ENCODE measurements around the gene ASIC4.

The ASIC4 gene

DNA sequence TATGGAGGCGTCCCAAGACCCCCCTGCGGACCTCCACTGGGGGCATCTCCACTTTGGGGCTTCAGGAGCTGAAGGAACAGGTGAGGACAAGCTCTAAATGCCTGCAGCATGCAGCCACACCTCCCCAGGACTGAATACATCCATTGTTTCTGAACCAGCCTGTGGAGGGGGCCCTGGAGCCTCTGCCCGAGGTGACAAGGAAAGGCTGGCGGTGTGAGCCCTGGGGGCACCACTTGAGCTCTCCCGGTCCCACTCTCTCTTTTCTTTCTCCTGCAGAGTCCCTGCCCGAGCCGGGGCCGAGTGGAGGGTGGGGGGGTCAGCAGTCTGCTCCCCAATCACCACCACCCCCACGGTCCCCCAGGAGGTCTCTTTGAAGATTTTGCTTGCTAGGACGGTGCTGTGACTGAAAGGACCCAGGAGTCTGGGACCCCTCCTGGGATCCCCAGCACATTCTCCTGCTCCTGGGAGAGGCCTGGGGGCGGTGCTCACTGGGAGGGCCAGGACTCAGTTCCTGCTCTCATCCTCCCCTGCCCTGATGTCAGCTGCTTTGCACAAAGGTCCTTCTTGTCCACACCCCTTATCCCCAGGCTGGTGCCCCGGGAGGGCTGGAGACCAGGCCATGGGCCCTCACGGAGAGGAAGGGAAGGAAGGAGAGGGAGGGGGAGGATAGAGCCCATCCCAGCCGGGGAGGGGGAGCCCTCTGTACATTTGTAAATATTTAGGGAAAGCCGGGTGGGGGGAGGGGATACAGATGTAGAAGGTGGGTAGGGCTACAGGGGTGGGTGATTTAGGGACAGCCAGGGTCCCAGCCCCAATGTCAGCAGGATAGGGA is 23.6 kb downstream of the ASIC4 start:
- DNase-seq = no peak

- DNase-seq = no peak
Measured at GRCh38 chr2:219538504-219538951, 24.2 kb downstream of the ASIC4 start.

DNA sequence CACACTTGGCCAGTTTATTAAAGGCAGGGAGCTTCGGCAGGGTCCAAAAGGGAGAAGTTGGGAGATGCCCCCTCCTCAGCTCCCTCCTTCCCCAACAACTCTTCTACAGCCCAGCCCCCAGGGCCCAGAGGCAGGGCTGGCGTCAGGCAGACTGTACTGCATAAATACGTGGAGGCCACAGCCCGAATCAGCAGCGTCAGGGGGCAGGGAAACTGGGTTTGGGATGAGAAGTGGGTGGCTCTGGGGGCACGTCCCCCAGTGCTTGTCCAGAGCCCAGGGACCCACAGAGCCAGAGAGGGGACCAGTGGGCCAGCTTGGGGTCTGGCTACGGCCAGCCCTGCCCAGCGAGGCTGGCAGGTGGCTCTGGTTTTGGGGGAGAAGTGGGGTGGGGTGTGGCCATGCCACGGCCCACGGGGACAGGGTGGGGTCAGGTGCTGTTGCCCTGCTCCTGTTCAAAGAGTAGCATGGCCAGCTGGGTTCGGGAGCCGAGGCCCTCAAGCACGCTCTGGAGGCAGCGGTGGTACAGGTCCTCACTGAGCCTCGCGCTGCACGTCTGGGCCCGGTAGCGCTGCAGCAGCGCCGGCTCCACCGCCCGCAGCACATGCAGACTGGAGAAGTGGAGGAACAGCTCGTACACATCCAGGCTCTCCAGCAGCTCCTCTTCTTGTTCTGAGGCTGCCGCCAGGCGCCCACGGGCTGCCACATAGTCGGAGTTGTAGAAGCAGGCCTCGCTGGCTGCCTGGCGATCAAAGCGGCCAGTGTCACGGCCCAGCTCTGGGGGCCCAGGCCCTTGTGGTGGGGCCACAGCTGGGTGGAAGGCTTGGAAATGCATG is 24.9 kb downstream of the ASIC4 start:
- no peak for DNase-seq

- no peak for DNase-seq
Measured at GRCh38 chr2:219539926-219540678, 25.8 kb downstream of the ASIC4 start.

GRCh38 chr2:219540784-219541504 is 26.7 kb downstream of the ASIC4 start:
- DNase-seq = no peak

DNA sequence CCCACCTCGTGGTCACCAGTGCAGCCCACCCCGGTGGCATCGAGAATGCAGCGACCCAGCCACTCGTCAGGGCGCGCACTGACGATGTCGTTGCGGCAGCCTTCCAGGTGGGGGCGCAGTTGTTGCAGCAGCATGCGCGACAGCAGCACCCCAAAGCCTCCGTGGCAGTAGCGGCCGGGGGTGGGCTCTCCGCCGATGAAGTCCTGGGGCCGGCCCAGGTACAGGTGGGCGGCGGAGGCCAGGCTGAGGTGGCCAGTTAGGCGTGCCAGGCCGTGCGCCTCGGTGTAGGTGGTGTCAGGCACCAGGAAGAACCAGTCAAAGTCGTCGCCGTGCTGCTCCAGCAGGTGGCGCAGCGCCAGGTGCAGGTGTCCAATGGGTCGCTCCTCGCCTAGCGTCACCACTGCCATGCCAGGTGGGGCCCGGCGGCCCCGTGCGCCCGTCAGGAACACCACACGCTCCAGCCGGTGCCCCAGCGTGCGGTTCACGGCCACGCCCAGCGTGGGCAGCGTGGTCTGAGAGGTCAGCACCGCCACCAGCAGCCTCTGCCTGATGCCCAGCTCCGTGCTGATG is 27.4 kb downstream of the ASIC4 start:
- peak; percentile 35 for DNase-seq

- no peak for DNase-seq
Measured at GRCh38 chr2:219542931-219543595, 28.8 kb downstream of the ASIC4 start.

DNA sequence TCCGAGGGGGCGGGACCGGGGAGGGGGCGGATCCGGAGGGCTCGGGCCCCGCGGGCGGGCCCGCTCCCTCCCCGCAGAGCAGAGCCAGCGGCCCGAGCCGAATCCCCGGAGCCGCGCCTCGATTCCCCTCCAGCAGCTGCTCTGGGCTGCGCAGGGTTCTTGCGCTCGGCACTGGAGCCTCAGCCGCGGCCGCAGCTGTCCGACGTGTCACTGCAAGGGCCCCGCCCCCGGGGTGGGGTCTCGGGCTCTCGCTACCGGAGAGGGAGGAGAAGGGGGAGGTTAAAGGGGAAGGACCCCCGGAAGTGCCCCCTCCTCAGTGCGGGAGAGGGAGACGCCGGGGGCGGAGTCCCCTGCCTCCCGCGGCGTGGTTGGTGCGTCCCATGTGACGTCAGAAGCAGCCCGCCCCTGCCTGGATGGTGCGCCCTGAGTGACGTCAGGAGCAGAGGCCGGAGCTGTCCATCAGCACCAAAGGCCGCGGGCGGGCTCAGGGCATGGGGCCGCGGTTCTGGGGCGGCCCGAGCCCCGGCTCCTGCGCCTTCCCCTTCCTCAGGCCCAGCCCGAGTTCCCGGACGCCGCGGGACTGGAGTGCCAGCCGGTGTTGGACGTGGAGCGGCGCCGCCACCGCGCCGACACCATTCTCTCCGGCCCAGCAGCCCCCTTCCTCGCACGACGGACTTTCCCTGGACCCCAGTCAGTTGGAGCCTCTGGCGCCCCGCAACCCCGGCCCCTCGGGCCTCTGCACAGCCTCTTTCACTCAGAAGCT is 29.5 kb downstream of the ASIC4 start, which contains the start of the genes CHPF and TMEM198:
Gene CHPF (minus strand): TSS at position 214 of the 763 bp plus-strand sequence. CDS start 271 bp downstream, outside the sequence.
Gene TMEM198 (plus strand): TSS at position 433 of the 763 bp plus-strand sequence. CDS start 700 bp downstream, outside the sequence.
- DNase-seq = peak; percentile 93

DNA sequence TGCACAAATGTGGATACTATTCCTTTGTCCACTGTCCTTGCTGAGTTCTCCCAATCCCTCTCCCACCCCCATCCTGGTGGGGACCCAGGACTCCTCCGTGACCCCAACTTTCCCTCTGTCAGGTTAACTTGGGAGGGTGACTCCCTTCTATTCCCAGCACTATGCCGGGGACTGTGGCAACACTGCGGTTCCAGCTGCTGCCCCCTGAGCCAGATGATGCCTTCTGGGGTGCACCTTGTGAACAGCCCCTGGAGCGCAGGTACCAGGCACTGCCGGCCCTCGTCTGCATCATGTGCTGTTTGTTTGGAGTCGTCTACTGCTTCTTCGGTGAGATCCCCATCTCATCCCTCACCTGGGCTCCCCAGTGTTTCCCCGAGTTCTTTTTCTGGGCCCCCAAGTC is 30.3 kb downstream of the ASIC4 start:
- DNase-seq = no peak

DNA sequence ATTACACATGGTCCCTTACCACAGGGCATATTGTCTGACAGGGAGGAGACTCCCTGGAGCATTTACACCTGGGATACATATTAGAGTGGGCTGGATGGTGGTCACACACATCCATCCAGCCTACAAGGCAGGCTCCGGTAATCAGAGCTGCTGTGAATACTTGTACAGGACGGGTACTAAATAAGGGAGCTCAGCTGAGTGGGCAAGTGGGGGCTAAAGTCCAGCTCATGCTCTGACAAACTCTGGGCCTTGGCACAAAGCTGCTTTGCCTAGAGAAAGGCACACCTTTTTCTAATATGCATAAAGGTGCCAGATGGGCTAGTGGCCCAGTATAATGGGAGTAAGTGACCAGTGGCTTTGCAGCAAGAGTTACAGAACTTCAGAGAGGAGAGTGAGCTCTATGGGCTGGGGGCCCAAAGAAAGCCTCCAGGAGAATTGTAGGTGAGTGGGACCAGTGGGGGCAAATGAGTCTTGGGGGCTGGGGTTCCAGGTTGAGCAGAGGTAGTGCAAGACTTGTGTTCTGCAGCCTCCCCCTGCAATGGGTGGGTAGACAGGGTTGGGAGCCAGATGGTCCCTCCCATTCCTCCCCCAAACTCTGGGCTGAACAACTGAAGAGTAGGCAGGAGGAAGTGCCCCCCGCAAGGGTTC is 31.1 kb downstream of the ASIC4 start:
- no peak for DNase-seq

GRCh38 chr2:219545943-219546352 is 31.7 kb downstream of the ASIC4 start:
- no peak for DNase-seq

DNA sequence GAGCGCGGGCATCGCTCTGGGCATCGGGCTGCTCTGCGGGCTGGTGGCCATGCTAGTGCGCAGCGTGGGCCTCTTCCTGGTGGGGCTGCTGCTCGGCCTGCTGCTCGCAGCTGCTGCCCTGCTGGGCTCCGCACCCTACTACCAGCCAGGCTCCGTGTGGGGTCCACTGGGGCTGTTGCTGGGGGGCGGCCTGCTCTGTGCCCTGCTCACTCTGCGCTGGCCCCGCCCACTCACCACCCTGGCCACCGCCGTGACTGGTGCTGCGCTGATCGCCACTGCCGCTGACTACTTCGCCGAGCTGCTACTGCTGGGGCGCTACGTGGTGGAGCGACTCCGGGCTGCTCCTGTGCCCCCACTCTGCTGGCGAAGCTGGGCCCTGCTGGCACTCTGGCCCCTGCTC is 33.3 kb downstream of the ASIC4 start:
- no peak for DNase-seq

GRCh38 chr2:219548990-219549389 is 34.7 kb downstream of the ASIC4 start:
- no peak for DNase-seq

- no peak for DNase-seq
Measured at GRCh38 chr2:219549619-219550018, 35.3 kb downstream of the ASIC4 start.

GRCh38 chr2:219551441-219552381 is 37.4 kb downstream of the ASIC4 start:
- no peak for DNase-seq

- no peak for DNase-seq
Measured at GRCh38 chr2:219552382-219553167, 38.3 kb downstream of the ASIC4 start.

DNA sequence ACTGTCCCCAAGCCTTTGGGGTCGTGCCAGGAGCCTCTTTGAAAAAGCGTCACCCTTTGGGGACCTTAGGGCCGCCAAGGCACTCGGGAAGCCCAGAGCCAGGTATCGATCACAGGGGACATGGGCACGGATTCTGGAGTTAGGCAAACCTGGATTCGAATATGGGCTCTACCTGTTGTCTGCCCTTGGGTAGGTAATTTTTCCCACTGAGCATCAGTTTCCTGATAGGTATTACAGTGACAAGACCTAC is 38.8 kb downstream of the ASIC4 start:
- no peak for DNase-seq

GRCh38 chr2:219553463-219553963 is 39.2 kb downstream of the ASIC4 start:
- DNase-seq = no peak
